Endothelial cell of umbilical vein (primary cell): ENCODE measurements around the gene KCNQ2. TPM values are rescaled to one million over a fixed set of nuclear protein-coding genes. Genes with fewer than 3 reads are reported as not detected.

Experiments used
- BruUV-seq: library from RNA; stranded (reverse); fragments of 400-500 nt; replicated peaks from 2 replicates; lab custom pipeline; 2021; lab: Mats Ljungman, UMichigan
- CTCF ChIA-PET: fragments of 300-600, 350-600 bp; sonication (Branson Sonifier 250); formaldehyde crosslinking; loops from one replicate; lab custom pipeline; 2021; ENCODE audit warnings: antibody characterized with exemption, inconsistent platforms; lab: Charles Lee
- POLR2A ChIA-PET: fragments of 300-600, 350-600 bp; sonication (Branson Sonifier 250); formaldehyde crosslinking; loops from one replicate; lab custom pipeline; 2021; ENCODE audit warnings: antibody characterized with exemption, inconsistent platforms; lab: Charles Lee
- DNase-seq: peaks from one replicate; pipeline ENCODE4 v3.0.0-alpha.2; 2011; ENCODE audit warnings: low read depth, low spot score
- FAIRE-seq: peaks from 2 replicates; lab custom pipeline; 2011; peaks lifted over from hg19 to GRCh38; lab: Jason Lieb, UNC
- H2AFZ ChIP-seq: 2 replicates; pipeline ENCODE4 v1.6.0; 2012; ENCODE audit warnings: low read depth, low read length, control low read depth, inconsistent platforms
- H3K27ac ChIP-seq: 2 replicates; pipeline ENCODE4 v1.5.1; 2011; ENCODE audit warnings: low read depth, mild to moderate bottlenecking, control low read depth, low read length, moderate library complexity; ENCODE audit not compliant: insufficient read depth
- H3K27me3 ChIP-seq, 2 experiments: 2 replicates each; pipeline versions ENCODE4 v1.6.0 to v1.6.1; 2011; ENCODE audit warnings: low read length in 2 of 2, mixed read lengths in 1 of 2; ENCODE audit not compliant: control insufficient read depth in 2 of 2, insufficient read depth in 2 of 2
- H3K36me3 ChIP-seq, 2 experiments: 2 replicates in 1 of 2; 3 replicates in 1 of 2; pipeline ENCODE4 v1.5.1; 2011; ENCODE audit warnings: low read length in 2 of 2, mild to moderate bottlenecking in 1 of 2, moderate library complexity in 1 of 2; ENCODE audit not compliant: control insufficient read depth in 2 of 2, insufficient read depth in 2 of 2; ENCODE audit errors: extremely low read depth in 1 of 2
- H3K4me1 ChIP-seq: 3 replicates; pipeline ENCODE4 v1.5.1; 2011; ENCODE audit warnings: mild to moderate bottlenecking, low read length; ENCODE audit not compliant: control insufficient read depth, insufficient read depth; ENCODE audit errors: extremely low read depth
- H3K4me2 ChIP-seq: 2 replicates; pipeline ENCODE4 v1.6.1; 2011; ENCODE audit warnings: low read length, control low read depth, mixed read lengths; ENCODE audit not compliant: insufficient read depth
- H3K4me3 ChIP-seq, 3 experiments: fragments of 200-600 bp in 1 of 3; sonication (generic), shearing (Covaris generic) in 1 of 3; replicated peaks in 1 of 3; 2 replicates each; pipeline ENCODE4 v1.5.1; 2011 to 2016; ENCODE audit warnings: control low read depth in 3 of 3, low read length in 3 of 3, mild to moderate bottlenecking in 2 of 3, inconsistent platforms in 1 of 3, low read depth in 1 of 3, moderate library complexity in 1 of 3; ENCODE audit not compliant: insufficient read depth in 1 of 3
- H3K79me2 ChIP-seq: 2 replicates; pipeline ENCODE4 v1.6.0; 2012; ENCODE audit warnings: low read length, inconsistent platforms; ENCODE audit not compliant: control insufficient read depth, insufficient read depth
- H3K9ac ChIP-seq: replicated peaks from 2 replicates; pipeline ENCODE3; 2011; ENCODE audit warnings: low read length, control low read depth; ENCODE audit not compliant: insufficient read depth; ENCODE audit errors: extremely low read depth
- H3K9me1 ChIP-seq: replicated peaks from 3 replicates; pipeline ENCODE4 v1.6.0; 2011; ENCODE audit warnings: mild to moderate bottlenecking, low read length; ENCODE audit not compliant: control insufficient read depth, insufficient read depth; ENCODE audit errors: extremely low read depth
- H3K9me3 ChIP-seq: replicated peaks from 2 replicates; pipeline ENCODE4 v1.5.1; 2012; ENCODE audit warnings: low read length, inconsistent platforms; ENCODE audit not compliant: control insufficient read depth, insufficient read depth
- H4K20me1 ChIP-seq: replicated peaks from 2 replicates; pipeline ENCODE3; 2011; ENCODE audit warnings: mild to moderate bottlenecking, low read length; ENCODE audit not compliant: control insufficient read depth, insufficient read depth; ENCODE audit errors: extremely low read depth
- EZH2 ChIP-seq: IDR thresholded peaks from 2 replicates; pipeline ENCODE4 v1.6.1; 2012; ENCODE audit warnings: borderline replicate concordance, low read depth, mild to moderate bottlenecking, moderate library complexity, low read length, inconsistent platforms; ENCODE audit not compliant: severe bottlenecking
- FOS ChIP-seq: IDR thresholded peaks from 2 replicates; pipeline ENCODE4 v1.6.1; 2011; ENCODE audit warnings: mild to moderate bottlenecking, low read length, moderate library complexity, borderline replicate concordance; ENCODE audit not compliant: insufficient read depth
- GATA2 ChIP-seq: IDR thresholded peaks from 2 replicates; pipeline ENCODE4 v1.7.0; 2011; ENCODE audit warnings: low read depth, mild to moderate bottlenecking, moderate library complexity, mixed read lengths, low read length; ENCODE audit not compliant: insufficient read length, insufficient read depth
- JUN ChIP-seq: IDR thresholded peaks from 2 replicates; pipeline ENCODE4 v1.6.1; 2011; ENCODE audit warnings: borderline replicate concordance, low read depth; ENCODE audit not compliant: insufficient read length, insufficient read depth
- MAX ChIP-seq: IDR thresholded peaks from 2 replicates; pipeline ENCODE4 v1.6.1; 2011; ENCODE audit not compliant: insufficient read depth, insufficient read length
- MYC ChIP-seq: IDR thresholded peaks from one replicate; pipeline ENCODE4 v1.6.1; 2011; ENCODE audit warnings: mild to moderate bottlenecking, low read depth, low read length
- POLR2A ChIP-seq: IDR thresholded peaks from 2 replicates; pipeline ENCODE4 v1.6.1; 2012; ENCODE audit warnings: low read depth, mild to moderate bottlenecking, control low read depth, low read length
- POLR2AphosphoS5 ChIP-seq: IDR thresholded peaks from 2 replicates; pipeline ENCODE4 v1.6.1; 2012; ENCODE audit warnings: low read depth, mild to moderate bottlenecking, control low read depth, low read length, moderate library complexity; ENCODE audit not compliant: insufficient read depth
- dilution Hi-C: fragments of 300-500 bp; cut with MboI; formaldehyde crosslinking; loops from one replicate; pipeline ENCODE4 v1.15.0; 2019; ENCODE audit warnings: low sequenced_read_pairs; ENCODE audit not compliant: extremely low pct_ligation_motif_present
- intact Hi-C: fragments of 100-400 bp; cut with micrococcal nuclease; formaldehyde crosslinking; loops from one replicate; pipeline ENCODE4 v1.10.0; 2022
- polyA plus RNA-seq, 4 experiments: library from polyadenylated mRNA; depleted of rRNA in 3 of 4; stranded (reverse) in 3 of 4; unstranded in 1 of 4; fragments of >200 nt; gene quantifications; 2 replicates each; pipeline versions ENCODE4 v1.2.1 to v1.2.3, GENCODE V29; 2011 to 2012; ENCODE audit warnings: missing spikeins in 1 of 4
- total RNA-seq: library from RNA; stranded (reverse); gene quantifications from 2 replicates; pipeline ENCODE4 v1.2.3, GENCODE V29; 2021
- TF ChIP-seq, protein P1 (sequence below), 2 donors: IDR thresholded peaks; 1 replicate in 1 of 2; 2 replicates in 1 of 2; pipeline ENCODE4 v1.5.1; 2011; ENCODE audit warnings: low read length in 2 of 2, mild to moderate bottlenecking in 2 of 2, moderate library complexity in 2 of 2, control low read depth in 1 of 2, inconsistent platforms in 1 of 2, low read depth in 1 of 2; ENCODE audit not compliant: insufficient read depth in 1 of 2; ENCODE audit errors: extremely low read depth in 1 of 2

Gene KCNQ2
- total and polyA plus RNA-seq, 2 donors (not counting 3 experiments of a cell fraction or from before 2014, with no cell fraction given), result not detected

GRCh38 chr20:63423751-63424150 is 48.7 kb downstream of the KCNQ2 start:
- POLR2A ChIA-PET, result no interaction called here
- H4K20me1 ChIP-seq, result no peaks in the 10 kb centered on the region
- H3K79me2 ChIP-seq, result no peaks in the 10 kb centered on the region
- H3K4me1 ChIP-seq, result no peaks in the 10 kb centered on the region
- BruUV-seq, result no TSS peak
- H3K36me3 ChIP-seq, result no peaks in the 10 kb centered on the region
- TF ChIP-seq POLR2AphosphoS5 (no peak), GATA2 (no peak), FOS (no peak), MYC (no peak), POLR2A (no peak), MAX (no peak), JUN (no peak), EZH2 (no peak)
- TF ChIP-seq, protein P1, sequence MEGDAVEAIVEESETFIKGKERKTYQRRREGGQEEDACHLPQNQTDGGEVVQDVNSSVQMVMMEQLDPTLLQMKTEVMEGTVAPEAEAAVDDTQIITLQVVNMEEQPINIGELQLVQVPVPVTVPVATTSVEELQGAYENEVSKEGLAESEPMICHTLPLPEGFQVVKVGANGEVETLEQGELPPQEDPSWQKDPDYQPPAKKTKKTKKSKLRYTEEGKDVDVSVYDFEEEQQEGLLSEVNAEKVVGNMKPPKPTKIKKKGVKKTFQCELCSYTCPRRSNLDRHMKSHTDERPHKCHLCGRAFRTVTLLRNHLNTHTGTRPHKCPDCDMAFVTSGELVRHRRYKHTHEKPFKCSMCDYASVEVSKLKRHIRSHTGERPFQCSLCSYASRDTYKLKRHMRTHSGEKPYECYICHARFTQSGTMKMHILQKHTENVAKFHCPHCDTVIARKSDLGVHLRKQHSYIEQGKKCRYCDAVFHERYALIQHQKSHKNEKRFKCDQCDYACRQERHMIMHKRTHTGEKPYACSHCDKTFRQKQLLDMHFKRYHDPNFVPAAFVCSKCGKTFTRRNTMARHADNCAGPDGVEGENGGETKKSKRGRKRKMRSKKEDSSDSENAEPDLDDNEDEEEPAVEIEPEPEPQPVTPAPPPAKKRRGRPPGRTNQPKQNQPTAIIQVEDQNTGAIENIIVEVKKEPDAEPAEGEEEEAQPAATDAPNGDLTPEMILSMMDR (IDR thresholded peaks at IDR 0.05; ENCODE audit: extremely low read depth in 1 of 2, insufficient read depth in 1 of 2, low read depth in 1 of 2, low read length in 2 of 2), result no peak
- no peaks in the 10 kb centered on the region for H3K9me1 ChIP-seq
- H3K27me3 ChIP-seq, result no peaks in the 10 kb centered on the region
- no peaks in the 10 kb centered on the region for H3K9me3 ChIP-seq
- CTCF ChIA-PET, result no interaction called here
- no peak overlapping the region for H2AFZ ChIP-seq
- H3K9ac ChIP-seq, result no peak overlapping the region
- H3K4me2 ChIP-seq, result no peak overlapping the region
- FAIRE-seq (no peak), DNase-seq (no peak)
- dilution Hi-C loops (no loop called here), intact Hi-C loops (no loop called here)
- no peak overlapping the region for H3K27ac ChIP-seq
- H3K4me3 ChIP-seq, result no peak overlapping the region
